Measurements from ENCODE around the gene CLDN9. TPM values are rescaled to one million over a fixed set of nuclear protein-coding genes. Genes with fewer than 3 reads are reported as not detected.

Gene CLDN9
- total and polyA plus RNA-seq, 2 donors (not counting 1 experiment from before 2014, with no cell fraction given), result 0.04 TPM; not detected in 1

DNA sequence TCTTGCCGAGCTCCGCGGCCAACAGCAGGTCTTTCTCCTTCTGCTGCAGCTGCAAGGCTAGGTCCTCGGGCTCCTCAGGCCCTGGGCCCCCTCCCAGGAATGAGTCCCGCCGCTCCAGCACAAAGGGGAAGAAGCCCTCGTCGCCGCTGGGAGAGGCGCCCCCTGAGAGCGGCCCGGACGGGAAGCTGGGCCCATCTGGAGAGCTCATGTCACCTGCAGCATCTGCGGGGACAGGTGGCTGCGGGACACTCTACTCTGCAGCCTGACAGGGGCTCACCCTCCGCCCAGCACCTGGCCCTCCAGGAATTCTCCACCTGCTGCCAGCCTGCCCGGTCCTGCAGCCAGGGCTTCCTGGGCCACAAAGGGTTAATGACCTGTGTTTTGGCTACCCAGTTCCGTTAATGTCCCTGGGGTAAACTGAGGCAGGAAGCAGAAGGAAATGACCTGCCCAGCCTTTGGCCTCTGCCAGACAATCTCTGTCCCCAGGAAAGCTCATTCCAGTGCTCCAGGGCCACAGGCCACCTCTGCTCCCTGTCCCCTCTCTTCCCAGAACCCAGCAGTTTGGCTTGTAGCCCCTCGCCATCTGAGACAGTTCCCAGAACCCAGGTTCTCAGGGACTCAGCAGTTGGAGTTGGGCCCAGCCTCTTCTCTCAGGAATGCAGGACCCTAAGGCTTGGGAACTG lies 22.7 kb downstream of the CLDN9 start:
- H2AFZ ChIP-seq (ENCODE audit: insufficient read depth, low read depth, low read length, poor library complexity, severe bottlenecking), result no peak overlapping the region
- TF ChIP-seq, protein P1, sequence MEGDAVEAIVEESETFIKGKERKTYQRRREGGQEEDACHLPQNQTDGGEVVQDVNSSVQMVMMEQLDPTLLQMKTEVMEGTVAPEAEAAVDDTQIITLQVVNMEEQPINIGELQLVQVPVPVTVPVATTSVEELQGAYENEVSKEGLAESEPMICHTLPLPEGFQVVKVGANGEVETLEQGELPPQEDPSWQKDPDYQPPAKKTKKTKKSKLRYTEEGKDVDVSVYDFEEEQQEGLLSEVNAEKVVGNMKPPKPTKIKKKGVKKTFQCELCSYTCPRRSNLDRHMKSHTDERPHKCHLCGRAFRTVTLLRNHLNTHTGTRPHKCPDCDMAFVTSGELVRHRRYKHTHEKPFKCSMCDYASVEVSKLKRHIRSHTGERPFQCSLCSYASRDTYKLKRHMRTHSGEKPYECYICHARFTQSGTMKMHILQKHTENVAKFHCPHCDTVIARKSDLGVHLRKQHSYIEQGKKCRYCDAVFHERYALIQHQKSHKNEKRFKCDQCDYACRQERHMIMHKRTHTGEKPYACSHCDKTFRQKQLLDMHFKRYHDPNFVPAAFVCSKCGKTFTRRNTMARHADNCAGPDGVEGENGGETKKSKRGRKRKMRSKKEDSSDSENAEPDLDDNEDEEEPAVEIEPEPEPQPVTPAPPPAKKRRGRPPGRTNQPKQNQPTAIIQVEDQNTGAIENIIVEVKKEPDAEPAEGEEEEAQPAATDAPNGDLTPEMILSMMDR (IDR thresholded peaks at IDR 0.05), result no peak
- no peak for TF ChIP-seq EZH2 (IDR thresholded peaks at IDR 0.05; ENCODE audit: borderline replicate concordance, insufficient read depth, low read depth, low read length, poor library complexity, severe bottlenecking)
- CTCF ChIA-PET, result interaction anchor here (0.8 to 8.9 kb wide), 5 partner anchors 8 to 94 kb away, joined by 3 to 133 read pairs (median 28); partner anchors contain the start of genes HCFC1R1, MMP25 and THOC6
- H3K4me3 Mint-ChIP-seq, result peak overlapping the region; percentile 49
- DNase-seq, result no peak
- peaks cover 14% of the 10 kb centered on the region for H3K4me1 Mint-ChIP-seq
- 31% methylated on average over 19 of the region's 19 CpGs for WGBS (ENCODE audit: insufficient coverage)
- H3K79me2 ChIP-seq (ENCODE audit: control insufficient read depth, insufficient read depth, low read length), result no peaks in the 10 kb centered on the region
- peaks cover 0 to 24% (median 0%) of the 10 kb centered on the region in 3 donors for H3K9me3 ChIP-seq (ENCODE audit: control extremely low read depth in 1 of 3, control insufficient read depth in 2 of 3, insufficient read depth in 1 of 3, low read length in 2 of 3)
- H3K27me3 Mint-ChIP-seq, result peaks cover 57% of the 10 kb centered on the region
- H3K4me3 ChIP-seq (ENCODE audit: control extremely low read depth in 1 of 5, extremely low read depth in 1 of 5, insufficient read depth in 1 of 5, low read depth in 2 of 5, low read length in 4 of 5), result no peak overlapping the region
- H3K27ac Mint-ChIP-seq, result peak overlapping the region; percentile 70
- H3K27me3 ChIP-seq (replicated peaks in 1 of 4; ENCODE audit: control extremely low read depth in 1 of 4, control insufficient read depth in 3 of 4, insufficient read depth in 4 of 4, low read length in 3 of 4), result peaks cover 0 to 91% (median 50%) of the 10 kb centered on the region in 4 experiments
- H3K4me2 ChIP-seq (replicated peaks; ENCODE audit: low read depth, low read length, poor library complexity, severe bottlenecking), result peak overlapping the region; percentile 73
- peaks cover 15 to 33% of the 10 kb centered on the region in 2 donors for H3K4me1 ChIP-seq (ENCODE audit: control insufficient read depth in 2 of 2, insufficient read depth in 2 of 2, low read length in 2 of 2)
- no peaks in the 10 kb centered on the region for H3K9me3 Mint-ChIP-seq (ENCODE audit: insufficient read depth)
- intact Hi-C loops (cut with micrococcal nuclease), result no loop called here
- H4K20me1 ChIP-seq (ENCODE audit: control insufficient read depth, insufficient read depth, low read length, poor library complexity, severe bottlenecking), result peaks cover 16% of the 10 kb centered on the region
- no peak overlapping the region for H3K27ac ChIP-seq (ENCODE audit: low read length in 2 of 2)
- POLR2A ChIA-PET, result interaction anchor here (0.6 kb wide), 1 partner anchor 58 kb away, joined by 4 read pairs; no protein-coding TSS in a partner anchor
- no peak overlapping the region for H3K9ac ChIP-seq (ENCODE audit: low read length)
- H3K36me3 ChIP-seq (replicated peaks in 1 of 2; ENCODE audit: control extremely low read depth in 1 of 2, control insufficient read depth in 1 of 2, extremely low read depth in 1 of 2, insufficient read depth in 2 of 2, low read length in 1 of 2), result no peaks in the 10 kb centered on the region
- no peak for ATAC-seq (ENCODE audit: low read depth)
